GM23338 (cell line): ENCODE measurements around the gene BRSK2. TPM values are rescaled to one million over a fixed set of nuclear protein-coding genes. Genes with fewer than 3 reads are reported as not detected.
"Not testable (repeated sequence)": the region's sequence is repeated elsewhere in the genome, so short reads cannot be mapped to it uniquely, and the experiment has no call there.

Source experiments
- ATAC-seq: fragments of 200-7000 bp; cut with Tn5 transposase; 3 replicates; pipeline ENCODE4 v1.9.1; 2020
- DNase-seq: peaks from one replicate; pipeline ENCODE4 v3.0.0-alpha.2; 2015; ENCODE audit warnings: low spot score
- H2AFZ ChIP-seq: fragments of 200-600 bp; sonication (generic); 2 replicates; pipeline ENCODE4 v1.8.0; 2016; ENCODE audit warnings: antibody characterized with exemption, mild to moderate bottlenecking, moderate library complexity
- H3F3A ChIP-seq: fragments of 200-600 bp; sonication (generic); replicated peaks from 2 replicates; pipeline ENCODE4 v1.8.0; 2017; ENCODE audit warnings: antibody characterized with exemption, mixed run types, low read depth
- H3K27ac ChIP-seq: fragments of 200-600 bp; sonication (generic); 2 replicates; pipeline ENCODE4 v1.6.1; 2016; ENCODE audit warnings: low read depth
- H3K27me3 ChIP-seq: fragments of 200-600 bp; sonication (generic); 2 replicates; pipeline ENCODE4 v1.8.0; 2016; ENCODE audit warnings: mild to moderate bottlenecking, mixed run types, moderate library complexity; ENCODE audit not compliant: insufficient read depth
- H3K36me3 ChIP-seq: fragments of 200-600 bp; sonication (generic); 2 replicates; pipeline ENCODE4 v1.8.0; 2016; ENCODE audit warnings: mild to moderate bottlenecking; ENCODE audit not compliant: insufficient read depth
- H3K4me1 ChIP-seq: fragments of 200-600 bp; sonication (generic); 2 replicates; pipeline ENCODE4 v1.8.0; 2016; ENCODE audit warnings: mild to moderate bottlenecking, moderate library complexity; ENCODE audit not compliant: insufficient read depth
- H3K4me2 ChIP-seq: fragments of 200-600 bp; sonication (generic); 2 replicates; pipeline ENCODE4 v1.7.1; 2017; ENCODE audit warnings: mixed run types
- H3K4me3 ChIP-seq: fragments of 200-600 bp; sonication (generic); 2 replicates; pipeline ENCODE4 v1.6.1; 2016; ENCODE audit warnings: mixed run types
- H3K79me2 ChIP-seq: fragments of 200-600 bp; sonication (generic); replicated peaks from 2 replicates; pipeline ENCODE4 v1.8.0; 2017; ENCODE audit warnings: mild to moderate bottlenecking; ENCODE audit not compliant: insufficient read depth
- H3K9me2 ChIP-seq: fragments of 200-600 bp; sonication (generic); 2 replicates; pipeline ENCODE4 v1.8.0; 2017; ENCODE audit not compliant: insufficient read depth
- H4K20me1 ChIP-seq: fragments of 200-600 bp; sonication (generic); replicated peaks from 2 replicates; pipeline ENCODE4 v1.8.0; 2017; ENCODE audit warnings: mild to moderate bottlenecking; ENCODE audit not compliant: insufficient read depth
- H3K27ac Mint-ChIP-seq: 2 replicates; pipeline ENCODE4 v1.8.0; 2020; ENCODE audit warnings: inconsistent platforms, mild to moderate bottlenecking, moderate library complexity, mixed read lengths
- H3K27me3 Mint-ChIP-seq: 3 replicates; pipeline ENCODE4 v1.8.0; 2022; ENCODE audit warnings: low read depth, mild to moderate bottlenecking, moderate library complexity, mixed read lengths, inconsistent platforms; ENCODE audit not compliant: insufficient read depth, poor library complexity
- H3K36me3 Mint-ChIP-seq: 3 replicates; pipeline ENCODE4 v1.8.0; 2021; ENCODE audit warnings: low read depth, mild to moderate bottlenecking, inconsistent platforms, moderate library complexity, mixed read lengths
- H3K4me1 Mint-ChIP-seq: 3 replicates; pipeline ENCODE4 v1.8.0; 2020; ENCODE audit warnings: mild to moderate bottlenecking, inconsistent platforms, mixed read lengths
- H3K4me3 Mint-ChIP-seq: 3 replicates; pipeline ENCODE4 v1.8.0; 2021; ENCODE audit warnings: moderate library complexity, mild to moderate bottlenecking, inconsistent platforms, mixed read lengths
- H3K9me3 Mint-ChIP-seq: 3 replicates; pipeline ENCODE4 v1.8.0; 2020; ENCODE audit warnings: moderate library complexity, mild to moderate bottlenecking, inconsistent platforms, mixed read lengths
- CREB1 ChIP-seq: fragments of 250-450 bp; sonication (Bioruptor Pico); IDR thresholded peaks from 2 replicates; pipeline ENCODE4 v1.5.0; 2020; ENCODE audit warnings: low read depth, mild to moderate bottlenecking, moderate library complexity
- EZH2 ChIP-seq: fragments of 200-600 bp; sonication (generic); IDR thresholded peaks from one replicate; pipeline ENCODE4 v1.8.0; 2017; ENCODE audit warnings: antibody characterized with exemption, mild to moderate bottlenecking, low read depth; ENCODE audit not compliant: unreplicated experiment
- JUNB ChIP-seq: IDR thresholded peaks from one replicate; pipeline ENCODE4 v1.6.1; 2016; ENCODE audit warnings: antibody characterized with exemption; ENCODE audit not compliant: unreplicated experiment
- NANOG ChIP-seq: IDR thresholded peaks from 2 replicates; pipeline ENCODE4 v1.6.1; 2016; ENCODE audit warnings: antibody characterized with exemption, borderline replicate concordance
- polyA plus RNA-seq: library from polyadenylated mRNA; unstranded; fragments of >200 nt; fragmentation: Nextera tagmentation; extraction: Ambion mirVana; gene quantifications from 2 replicates; pipeline ENCODE4 v1.2.1, GENCODE V29; 2016
- total RNA-seq: library from RNA; depleted of rRNA; stranded (reverse); fragments of >200 nt; shearing (Covaris generic); gene quantifications from 2 replicates; pipeline ENCODE4 v1.2.3, GENCODE V29; 2014
- TF ChIP-seq, protein P1 (sequence below): IDR thresholded peaks from one replicate; pipeline ENCODE4 v1.6.1; 2018; ENCODE audit warnings: antibody characterized with exemption; ENCODE audit not compliant: unreplicated experiment
- TF ChIP-seq, protein P2 (sequence below), 2 experiments: fragments of 200-600 bp in 1 of 2; sonication (generic) in 1 of 2; conservative IDR thresholded peaks; 2 replicates each; pipeline versions ENCODE4 v1.5.1 to v1.6.1; 2016 to 2017; ENCODE audit warnings: antibody characterized with exemption in 2 of 2, low read depth in 2 of 2, mild to moderate bottlenecking in 2 of 2, moderate library complexity in 1 of 2
- TF ChIP-seq, protein P3 (sequence below): IDR thresholded peaks from 2 replicates; pipeline ENCODE4 v1.6.1; 2016; ENCODE audit warnings: antibody characterized with exemption

BRSK2 gene
- total and polyA plus RNA-seq, 2 experiments from 2014 or later: 7.2 to 20.3 TPM

DNA sequence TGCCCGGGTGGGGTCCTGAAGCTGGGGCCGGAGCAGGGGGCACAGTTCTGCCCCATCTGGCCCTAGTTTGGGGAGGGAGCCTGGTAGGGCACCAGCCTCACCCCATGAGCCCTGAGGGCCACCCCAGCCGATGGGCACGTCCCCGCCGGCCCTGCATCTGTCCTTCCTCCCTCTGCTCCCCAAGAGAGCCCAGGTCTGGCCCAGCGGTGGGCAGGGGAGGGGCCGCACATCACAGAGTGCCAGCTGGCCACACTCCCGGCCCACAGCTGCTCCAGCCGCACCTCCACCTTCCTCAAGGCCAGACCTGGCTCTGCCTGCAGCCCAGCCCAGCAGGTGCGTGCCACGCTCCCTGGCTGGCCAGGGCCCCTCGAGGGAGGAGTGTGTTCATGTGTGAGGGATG is 21.6 kb downstream of the BRSK2 start:
- H3K4me1 ChIP-seq: no peaks in the 10 kb centered on the region
- H3K4me3 ChIP-seq: no peak overlapping the region
- H3K4me1 Mint-ChIP-seq: no peaks in the 10 kb centered on the region
- no peaks in the 10 kb centered on the region for H3K27me3 ChIP-seq
- H3K9me2 ChIP-seq: no peaks in the 10 kb centered on the region
- no peak overlapping the region for H3K4me3 Mint-ChIP-seq
- H3K27me3 Mint-ChIP-seq: peaks cover 12% of the 10 kb centered on the region
- DNase-seq (no peak), ATAC-seq (no peak)
- peaks cover 26% of the 10 kb centered on the region for H3K9me3 Mint-ChIP-seq
- H3K27ac Mint-ChIP-seq: no peak overlapping the region
- H3K36me3 ChIP-seq: no peaks in the 10 kb centered on the region
- H2AFZ ChIP-seq: no peak overlapping the region
- no peaks in the 10 kb centered on the region for H3F3A ChIP-seq
- peaks cover 29% of the 10 kb centered on the region for H3K36me3 Mint-ChIP-seq
- H3K4me2 ChIP-seq: no peak overlapping the region
- TF ChIP-seq EZH2 (no peak), NANOG (no peak), JUNB (no peak), CREB1 (no peak)
- TF ChIP-seq, protein P1, sequence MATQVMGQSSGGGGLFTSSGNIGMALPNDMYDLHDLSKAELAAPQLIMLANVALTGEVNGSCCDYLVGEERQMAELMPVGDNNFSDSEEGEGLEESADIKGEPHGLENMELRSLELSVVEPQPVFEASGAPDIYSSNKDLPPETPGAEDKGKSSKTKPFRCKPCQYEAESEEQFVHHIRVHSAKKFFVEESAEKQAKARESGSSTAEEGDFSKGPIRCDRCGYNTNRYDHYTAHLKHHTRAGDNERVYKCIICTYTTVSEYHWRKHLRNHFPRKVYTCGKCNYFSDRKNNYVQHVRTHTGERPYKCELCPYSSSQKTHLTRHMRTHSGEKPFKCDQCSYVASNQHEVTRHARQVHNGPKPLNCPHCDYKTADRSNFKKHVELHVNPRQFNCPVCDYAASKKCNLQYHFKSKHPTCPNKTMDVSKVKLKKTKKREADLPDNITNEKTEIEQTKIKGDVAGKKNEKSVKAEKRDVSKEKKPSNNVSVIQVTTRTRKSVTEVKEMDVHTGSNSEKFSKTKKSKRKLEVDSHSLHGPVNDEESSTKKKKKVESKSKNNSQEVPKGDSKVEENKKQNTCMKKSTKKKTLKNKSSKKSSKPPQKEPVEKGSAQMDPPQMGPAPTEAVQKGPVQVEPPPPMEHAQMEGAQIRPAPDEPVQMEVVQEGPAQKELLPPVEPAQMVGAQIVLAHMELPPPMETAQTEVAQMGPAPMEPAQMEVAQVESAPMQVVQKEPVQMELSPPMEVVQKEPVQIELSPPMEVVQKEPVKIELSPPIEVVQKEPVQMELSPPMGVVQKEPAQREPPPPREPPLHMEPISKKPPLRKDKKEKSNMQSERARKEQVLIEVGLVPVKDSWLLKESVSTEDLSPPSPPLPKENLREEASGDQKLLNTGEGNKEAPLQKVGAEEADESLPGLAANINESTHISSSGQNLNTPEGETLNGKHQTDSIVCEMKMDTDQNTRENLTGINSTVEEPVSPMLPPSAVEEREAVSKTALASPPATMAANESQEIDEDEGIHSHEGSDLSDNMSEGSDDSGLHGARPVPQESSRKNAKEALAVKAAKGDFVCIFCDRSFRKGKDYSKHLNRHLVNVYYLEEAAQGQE: no peak
- TF ChIP-seq, protein P2, sequence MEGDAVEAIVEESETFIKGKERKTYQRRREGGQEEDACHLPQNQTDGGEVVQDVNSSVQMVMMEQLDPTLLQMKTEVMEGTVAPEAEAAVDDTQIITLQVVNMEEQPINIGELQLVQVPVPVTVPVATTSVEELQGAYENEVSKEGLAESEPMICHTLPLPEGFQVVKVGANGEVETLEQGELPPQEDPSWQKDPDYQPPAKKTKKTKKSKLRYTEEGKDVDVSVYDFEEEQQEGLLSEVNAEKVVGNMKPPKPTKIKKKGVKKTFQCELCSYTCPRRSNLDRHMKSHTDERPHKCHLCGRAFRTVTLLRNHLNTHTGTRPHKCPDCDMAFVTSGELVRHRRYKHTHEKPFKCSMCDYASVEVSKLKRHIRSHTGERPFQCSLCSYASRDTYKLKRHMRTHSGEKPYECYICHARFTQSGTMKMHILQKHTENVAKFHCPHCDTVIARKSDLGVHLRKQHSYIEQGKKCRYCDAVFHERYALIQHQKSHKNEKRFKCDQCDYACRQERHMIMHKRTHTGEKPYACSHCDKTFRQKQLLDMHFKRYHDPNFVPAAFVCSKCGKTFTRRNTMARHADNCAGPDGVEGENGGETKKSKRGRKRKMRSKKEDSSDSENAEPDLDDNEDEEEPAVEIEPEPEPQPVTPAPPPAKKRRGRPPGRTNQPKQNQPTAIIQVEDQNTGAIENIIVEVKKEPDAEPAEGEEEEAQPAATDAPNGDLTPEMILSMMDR (conservative IDR thresholded peaks at IDR 0.05; ENCODE audit: low read depth in 2 of 2): no peak
- TF ChIP-seq, protein P3, sequence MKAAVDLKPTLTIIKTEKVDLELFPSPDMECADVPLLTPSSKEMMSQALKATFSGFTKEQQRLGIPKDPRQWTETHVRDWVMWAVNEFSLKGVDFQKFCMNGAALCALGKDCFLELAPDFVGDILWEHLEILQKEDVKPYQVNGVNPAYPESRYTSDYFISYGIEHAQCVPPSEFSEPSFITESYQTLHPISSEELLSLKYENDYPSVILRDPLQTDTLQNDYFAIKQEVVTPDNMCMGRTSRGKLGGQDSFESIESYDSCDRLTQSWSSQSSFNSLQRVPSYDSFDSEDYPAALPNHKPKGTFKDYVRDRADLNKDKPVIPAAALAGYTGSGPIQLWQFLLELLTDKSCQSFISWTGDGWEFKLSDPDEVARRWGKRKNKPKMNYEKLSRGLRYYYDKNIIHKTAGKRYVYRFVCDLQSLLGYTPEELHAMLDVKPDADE: no peak
- no peaks in the 10 kb centered on the region; the same call in none of the 2 replicates for H4K20me1 ChIP-seq
- H3K27ac ChIP-seq: no peak overlapping the region
- peaks cover 33% of the 10 kb centered on the region for H3K79me2 ChIP-seq

DNA sequence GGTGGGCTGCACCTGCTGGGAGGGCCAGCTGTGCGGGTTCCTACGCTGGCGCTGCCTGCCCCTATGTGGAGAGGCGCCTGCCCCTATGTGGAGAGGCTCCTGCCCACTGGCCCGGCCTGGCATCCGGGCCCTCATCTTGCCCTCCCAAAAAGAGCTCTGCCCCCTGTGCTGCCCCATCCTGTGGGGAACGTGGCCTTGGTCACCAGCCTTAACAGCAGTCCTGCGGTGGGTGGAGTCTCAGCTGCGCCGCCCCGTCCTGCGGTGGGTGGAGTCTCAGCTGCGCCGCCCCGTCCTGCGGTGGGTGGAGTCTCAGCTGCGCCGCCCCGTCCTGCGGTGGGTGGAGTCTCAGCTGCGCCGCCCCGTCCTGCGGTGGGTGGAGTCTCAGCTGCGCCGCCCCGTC is 22.0 kb downstream of the BRSK2 start:
- not testable (repeated sequence) for H3K27me3 ChIP-seq, H3K4me2 ChIP-seq, DNase-seq, H3K36me3 ChIP-seq, H3K4me1 ChIP-seq, H2AFZ ChIP-seq, H3K4me3 Mint-ChIP-seq, H3K4me1 Mint-ChIP-seq, H3K9me2 ChIP-seq, H4K20me1 ChIP-seq, H3K4me3 ChIP-seq, H3K27ac ChIP-seq, H3F3A ChIP-seq, ATAC-seq, H3K27ac Mint-ChIP-seq
- Mint-ChIP-seq H3K27me3 (peaks cover 13% of the 10 kb centered on the region), H3K36me3 (peaks cover 33% of the 10 kb centered on the region), H3K9me3 (peaks cover 31% of the 10 kb centered on the region)
- peaks cover 38% of the 10 kb centered on the region for H3K79me2 ChIP-seq
